ENCODE measurements around the gene MUC21.

The MUC21 gene

DNA sequence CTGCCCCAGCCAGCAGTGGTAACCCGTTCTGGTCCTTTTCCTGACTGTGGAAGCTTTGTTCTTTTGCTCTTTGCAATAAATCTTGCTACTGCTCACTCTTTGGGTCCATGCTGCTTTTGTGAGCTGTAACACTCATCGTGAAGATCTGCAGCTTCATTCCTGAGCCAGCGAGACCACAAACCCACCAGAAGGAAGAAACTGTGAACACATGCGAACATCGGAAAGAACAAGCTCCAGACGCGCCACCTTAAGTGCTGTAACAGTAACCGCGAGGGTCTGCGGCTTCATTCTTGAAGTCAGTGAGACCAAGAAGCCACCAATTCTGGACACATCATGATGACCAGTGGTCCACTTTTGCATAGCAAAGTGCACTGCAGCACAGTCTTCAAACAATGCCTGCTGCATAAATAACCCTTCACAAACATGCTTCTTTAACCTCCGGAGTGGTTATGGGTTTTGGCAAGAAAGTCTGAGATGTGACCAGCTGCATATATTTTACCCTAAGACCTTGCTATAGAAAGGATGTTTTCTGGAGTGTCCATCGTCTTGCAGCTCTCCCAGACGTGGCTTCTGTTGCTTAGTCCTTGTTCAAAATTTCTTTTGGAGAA, 17.9 kb downstream of the MUC21 start:
- no peak overlapping the region for H3K4me2 ChIP-seq (ENCODE audit: low read depth, low read length)
- H3K36me3 ChIP-seq (replicated peaks; ENCODE audit: insufficient read depth, low read length): no peaks in the 10 kb centered on the region
- no peaks in the 10 kb centered on the region for H3K9me2 ChIP-seq (replicated peaks; ENCODE audit: insufficient read depth, low read length)
- TF ChIP-seq EZH2phosphoT487 (IDR thresholded peaks at IDR 0.05; ENCODE audit: low read length): no peak
- TF ChIP-seq EZH2 (optimal IDR thresholded peaks at IDR 0.05; ENCODE audit: low read depth, low read length): no peak
- TF ChIP-seq, protein P1, sequence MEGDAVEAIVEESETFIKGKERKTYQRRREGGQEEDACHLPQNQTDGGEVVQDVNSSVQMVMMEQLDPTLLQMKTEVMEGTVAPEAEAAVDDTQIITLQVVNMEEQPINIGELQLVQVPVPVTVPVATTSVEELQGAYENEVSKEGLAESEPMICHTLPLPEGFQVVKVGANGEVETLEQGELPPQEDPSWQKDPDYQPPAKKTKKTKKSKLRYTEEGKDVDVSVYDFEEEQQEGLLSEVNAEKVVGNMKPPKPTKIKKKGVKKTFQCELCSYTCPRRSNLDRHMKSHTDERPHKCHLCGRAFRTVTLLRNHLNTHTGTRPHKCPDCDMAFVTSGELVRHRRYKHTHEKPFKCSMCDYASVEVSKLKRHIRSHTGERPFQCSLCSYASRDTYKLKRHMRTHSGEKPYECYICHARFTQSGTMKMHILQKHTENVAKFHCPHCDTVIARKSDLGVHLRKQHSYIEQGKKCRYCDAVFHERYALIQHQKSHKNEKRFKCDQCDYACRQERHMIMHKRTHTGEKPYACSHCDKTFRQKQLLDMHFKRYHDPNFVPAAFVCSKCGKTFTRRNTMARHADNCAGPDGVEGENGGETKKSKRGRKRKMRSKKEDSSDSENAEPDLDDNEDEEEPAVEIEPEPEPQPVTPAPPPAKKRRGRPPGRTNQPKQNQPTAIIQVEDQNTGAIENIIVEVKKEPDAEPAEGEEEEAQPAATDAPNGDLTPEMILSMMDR (IDR thresholded peaks at IDR 0.05; ENCODE audit: low read length): no peak
- no peak for DNase-seq
- no peak overlapping the region for H3K27ac ChIP-seq (ENCODE audit: low read length)
- H3K4me1 ChIP-seq (ENCODE audit: low read length): no peaks in the 10 kb centered on the region
- no peak overlapping the region for H3K9ac ChIP-seq (ENCODE audit: low read length)
- no peaks in the 10 kb centered on the region for H3K9me3 ChIP-seq (replicated peaks; ENCODE audit: insufficient read depth, low read length)
- H3K4me3 ChIP-seq (ENCODE audit: low read length): no peak overlapping the region
- no peak overlapping the region for H2AFZ ChIP-seq (ENCODE audit: low read length)
- no peaks in the 10 kb centered on the region for H3K27me3 ChIP-seq (replicated peaks; ENCODE audit: insufficient read depth, low read length)
- H4K20me1 ChIP-seq (ENCODE audit: insufficient read depth, low read length): no peaks in the 10 kb centered on the region
- no peaks in the 10 kb centered on the region for H3F3A ChIP-seq (ENCODE audit: insufficient read depth, low read length)
- no peaks in the 10 kb centered on the region for H3K79me2 ChIP-seq (ENCODE audit: low read length)

DNA sequence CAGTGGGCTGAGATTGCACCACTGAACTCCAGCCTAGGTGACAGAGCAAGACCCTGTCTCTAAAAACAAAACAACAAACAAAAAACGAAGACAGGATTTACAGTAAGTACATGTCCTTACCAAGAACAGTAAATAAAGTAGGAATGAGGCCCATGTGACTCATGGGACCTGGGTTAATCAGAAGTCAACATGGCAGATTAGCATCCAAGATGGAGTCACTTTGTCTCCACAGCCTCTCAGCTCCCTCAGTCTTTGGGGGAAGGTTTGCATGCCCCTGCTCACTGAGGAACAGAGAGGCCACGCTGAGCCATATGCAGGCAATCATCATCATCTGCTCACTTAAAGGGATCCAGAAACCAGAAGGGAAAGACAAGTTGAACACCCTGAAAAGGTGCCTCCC, 19.0 kb downstream of the MUC21 start:
- Histone ChIP-seq H3K4me2 (ENCODE audit: low read depth, low read length) (no peak overlapping the region), H3K9ac (ENCODE audit: low read length) (no peak overlapping the region), H3K4me3 (ENCODE audit: low read length) (no peak overlapping the region), H3K9me3 (replicated peaks; ENCODE audit: insufficient read depth, low read length) (no peaks in the 10 kb centered on the region), H3K36me3 (replicated peaks; ENCODE audit: insufficient read depth, low read length) (no peaks in the 10 kb centered on the region), H2AFZ (ENCODE audit: low read length) (no peak overlapping the region), H3K79me2 (ENCODE audit: low read length) (no peaks in the 10 kb centered on the region), H4K20me1 (ENCODE audit: insufficient read depth, low read length) (no peaks in the 10 kb centered on the region), H3K27ac (ENCODE audit: low read length) (no peak overlapping the region), H3K9me2 (replicated peaks; ENCODE audit: insufficient read depth, low read length) (no peaks in the 10 kb centered on the region), H3F3A (ENCODE audit: insufficient read depth, low read length) (no peaks in the 10 kb centered on the region), H3K27me3 (replicated peaks; ENCODE audit: insufficient read depth, low read length) (no peaks in the 10 kb centered on the region), H3K4me1 (ENCODE audit: low read length) (no peaks in the 10 kb centered on the region)
- TF ChIP-seq EZH2 (optimal IDR thresholded peaks at IDR 0.05; ENCODE audit: low read depth, low read length): no peak
- no peak for DNase-seq

DNA sequence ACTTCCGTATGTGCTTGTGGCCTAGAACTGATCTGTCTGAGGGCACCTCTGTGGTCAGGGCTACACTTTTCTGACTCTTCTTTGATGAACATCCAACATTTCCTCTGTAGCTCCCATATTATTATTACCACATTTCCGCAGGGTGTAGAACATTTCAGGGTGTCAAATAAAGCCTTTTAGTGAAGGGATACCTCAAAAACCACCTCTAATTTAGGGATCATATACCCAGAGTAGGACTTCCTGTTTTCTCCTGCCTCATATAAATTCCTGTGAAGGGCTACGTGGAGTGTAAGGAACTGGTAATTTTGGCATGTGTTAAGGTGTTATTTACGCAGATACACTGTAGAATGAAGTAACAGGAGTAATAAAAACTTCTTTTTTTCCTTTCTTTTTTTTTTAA, 21.3 kb downstream of the MUC21 start:
- Histone ChIP-seq H4K20me1 (ENCODE audit: insufficient read depth, low read length) (no peaks in the 10 kb centered on the region), H3K79me2 (ENCODE audit: low read length) (no peaks in the 10 kb centered on the region), H2AFZ (ENCODE audit: low read length) (no peak overlapping the region), H3K27me3 (replicated peaks; ENCODE audit: insufficient read depth, low read length) (0 out of 2 replicates have a peak, but pooled peaks cover 5% of the 10 kb centered on the region), H3K9me2 (replicated peaks; ENCODE audit: insufficient read depth, low read length) (no peaks in the 10 kb centered on the region), H3K4me2 (ENCODE audit: low read depth, low read length) (no peak overlapping the region), H3K36me3 (replicated peaks; ENCODE audit: insufficient read depth, low read length) (no peaks in the 10 kb centered on the region), H3K4me3 (ENCODE audit: low read length) (no peak overlapping the region), H3K27ac (ENCODE audit: low read length) (no peak overlapping the region), H3K9me3 (replicated peaks; ENCODE audit: insufficient read depth, low read length) (no peaks in the 10 kb centered on the region), H3K9ac (ENCODE audit: low read length) (no peak overlapping the region), H3K4me1 (ENCODE audit: low read length) (no peaks in the 10 kb centered on the region), H3F3A (ENCODE audit: insufficient read depth, low read length) (no peaks in the 10 kb centered on the region)
- DNase-seq: no peak
- TF ChIP-seq, protein P1 (IDR thresholded peaks at IDR 0.05; ENCODE audit: low read length): no peak
- no peak for TF ChIP-seq EZH2 (optimal IDR thresholded peaks at IDR 0.05; ENCODE audit: low read depth, low read length)
- TF ChIP-seq EZH2phosphoT487 (IDR thresholded peaks at IDR 0.05; ENCODE audit: low read length): no peak

DNA sequence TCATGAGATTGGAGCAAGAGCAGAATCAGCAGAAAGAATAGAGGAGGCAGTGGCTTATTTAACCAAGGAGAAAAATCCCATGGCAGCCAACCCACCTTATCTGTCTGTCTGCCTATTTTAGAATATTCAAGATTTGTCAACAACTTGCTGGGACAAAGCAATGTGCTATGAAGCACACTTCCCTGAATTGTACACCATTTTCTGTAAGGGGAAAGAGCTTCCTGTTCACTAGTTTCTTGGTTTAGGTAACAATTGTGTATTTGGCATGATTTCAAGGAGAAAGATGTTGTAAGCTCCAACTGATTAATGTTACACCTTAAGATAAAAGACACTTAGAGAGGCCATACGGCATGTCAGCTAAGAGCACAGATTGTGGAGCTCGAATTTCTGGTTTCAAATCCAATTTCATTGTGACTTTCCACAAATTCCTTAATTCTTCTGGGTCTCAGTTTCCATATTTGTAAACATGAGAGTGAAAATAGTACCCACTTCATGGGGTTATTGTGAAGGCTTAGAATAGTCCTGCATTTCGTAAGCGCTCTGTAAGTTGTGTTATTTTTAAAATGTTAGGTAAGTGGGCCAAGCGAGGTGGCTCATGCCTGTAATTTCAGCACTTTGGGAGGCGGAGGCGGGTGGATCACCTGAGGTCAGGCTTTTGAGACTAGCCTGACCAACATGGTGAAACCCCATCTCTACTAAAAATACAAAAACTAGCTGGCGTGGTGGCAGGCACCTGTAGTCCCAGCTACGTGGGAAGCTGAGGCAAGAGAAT, 21.9 kb downstream of the MUC21 start:
- H2AFZ ChIP-seq (ENCODE audit: low read length): no peak overlapping the region

More for the DNA sequence above, 21.9 kb downstream of the MUC21 start:
- Histone ChIP-seq H3K4me3 (ENCODE audit: low read length) (no peak overlapping the region), H3K9ac (ENCODE audit: low read length) (no peak overlapping the region), H3K27me3 (replicated peaks; ENCODE audit: insufficient read depth, low read length) (0 out of 2 replicates have a peak, but pooled peaks cover 5% of the 10 kb centered on the region), H3K27ac (ENCODE audit: low read length) (no peak overlapping the region), H3K9me2 (replicated peaks; ENCODE audit: insufficient read depth, low read length) (no peaks in the 10 kb centered on the region), H4K20me1 (ENCODE audit: insufficient read depth, low read length) (no peaks in the 10 kb centered on the region), H3K79me2 (ENCODE audit: low read length) (no peaks in the 10 kb centered on the region), H3F3A (ENCODE audit: insufficient read depth, low read length) (no peaks in the 10 kb centered on the region), H3K36me3 (replicated peaks; ENCODE audit: insufficient read depth, low read length) (no peaks in the 10 kb centered on the region), H3K4me2 (ENCODE audit: low read depth, low read length) (no peak overlapping the region), H3K4me1 (ENCODE audit: low read length) (no peaks in the 10 kb centered on the region), H3K9me3 (replicated peaks; ENCODE audit: insufficient read depth, low read length) (no peaks in the 10 kb centered on the region)
- TF ChIP-seq EZH2phosphoT487 (IDR thresholded peaks at IDR 0.05; ENCODE audit: low read length) (no peak), EZH2 (optimal IDR thresholded peaks at IDR 0.05; ENCODE audit: low read depth, low read length) (no peak)
- TF ChIP-seq, protein P1 (IDR thresholded peaks at IDR 0.05; ENCODE audit: low read length): no peak
- DNase-seq: no peak

Measured in MM.1S (cell line).